Esophagus muscularis mucosa (tissue), 4 donors: ENCODE data around the gene TRIM25.

Source experiments
- CTCF ChIP-seq, 3 experiments: fragments of 200-600 bp in 2 of 3; fragments of 450-650 bp in 1 of 3; sonication (generic) in 2 of 3; IDR thresholded peaks; one replicate each; pipeline ENCODE4 v1.5.1; 2017 to 2019; ENCODE audit warnings: antibody characterized with exemption in 3 of 3, mild to moderate bottlenecking in 2 of 3, moderate library complexity in 1 of 3
- EP300 ChIP-seq: sonication (generic); formaldehyde crosslinking; IDR thresholded peaks from one replicate; pipeline ENCODE4 v1.6.1; 2017; ENCODE audit warnings: antibody characterized with exemption
- POLR2A ChIP-seq: fragments of 450-650 bp; IDR thresholded peaks from one replicate; pipeline ENCODE4 v1.6.1; 2017; ENCODE audit warnings: antibody characterized with exemption, moderate library complexity, mild to moderate bottlenecking, low read depth
- POLR2AphosphoS5 ChIP-seq, 2 donors: sonication (generic); formaldehyde crosslinking; IDR thresholded peaks; one replicate each; pipeline ENCODE4 v1.6.1; 2017; ENCODE audit warnings: antibody characterized with exemption in 2 of 2

- TF ChIP-seq CTCF (IDR thresholded peaks at IDR 0.05) (no peak), POLR2AphosphoS5 (IDR thresholded peaks at IDR 0.05) (no peak), EP300 (no peak), POLR2A (no peak)
Measured at GRCh38 chr17:56914581-56915273, 878 bp upstream of the TRIM25 start.
